ENCODE data around the gene CCDC87.
"Not testable (repeated sequence)": the region's sequence is repeated elsewhere in the genome, so short reads cannot be mapped to it uniquely, and the experiment has no call there.

The CCDC87 gene

GRCh38 chr11:66592457-66593302 is at the start of gene CCDC87, which contains the start of gene CCS:
Gene CCDC87, minus strand, starts transcription at chr11:66593063. Its CDS starts 48 bp downstream, at chr11:66593015.
Gene CCS, plus strand, starts transcription at chr11:66593185. Its CDS starts 77 bp downstream, at chr11:66593262.
- peak; percentile 99 for DNase-seq

- no peak for DNase-seq
These were observed 49.0 kb upstream of the CCDC87 start for GRCh38 chr11:66641834-66642233.

- DNase-seq: not testable (repeated sequence)
These were observed 47.0 kb upstream of the CCDC87 start for GRCh38 chr11:66639814-66640340.

GRCh38 chr11:66639066-66639813 is 46.4 kb upstream of the CCDC87 start:
- peak; percentile 37 for DNase-seq

- peak; percentile 100 for DNase-seq
These were observed 45.6 kb upstream of the CCDC87 start, which contains the start of gene RBM4 for GRCh38 chr11:66638177-66639065. Gene RBM4, plus strand, starts transcription at chr11:66638703. Its CDS starts 1,009 bp downstream, at chr11:66639712.

- DNase-seq: no peak
These were observed 44.8 kb upstream of the CCDC87 start for GRCh38 chr11:66637557-66638176.

- no peak for DNase-seq
These were observed 43.5 kb upstream of the CCDC87 start for GRCh38 chr11:66636411-66636810.

- no peak for DNase-seq
These were observed 40.1 kb upstream of the CCDC87 start for GRCh38 chr11:66632952-66633351.

GRCh38 chr11:66631883-66632282 is 39.0 kb upstream of the CCDC87 start:
- DNase-seq: no peak

- no peak for DNase-seq
These were observed 36.5 kb upstream of the CCDC87 start for GRCh38 chr11:66629356-66629755.

- DNase-seq: no peak
These were observed 35.3 kb upstream of the CCDC87 start for GRCh38 chr11:66628061-66628603.

GRCh38 chr11:66626926-66627325 is 34.1 kb upstream of the CCDC87 start:
- no peak for DNase-seq

GRCh38 chr11:66626382-66626781 is 33.5 kb upstream of the CCDC87 start:
- DNase-seq: no peak

- DNase-seq: no peak
These were observed 32.9 kb upstream of the CCDC87 start for GRCh38 chr11:66625752-66626149.

- no peak for DNase-seq
These were observed 32.3 kb upstream of the CCDC87 start for GRCh38 chr11:66625041-66625751.

- DNase-seq: no peak
These were observed 31.6 kb upstream of the CCDC87 start for GRCh38 chr11:66624450-66624849.

- DNase-seq: no peak
These were observed 26.3 kb upstream of the CCDC87 start for GRCh38 chr11:66619080-66619554.

- DNase-seq: no peak
These were observed 24.4 kb upstream of the CCDC87 start for GRCh38 chr11:66617155-66617834.

- peak; percentile 100 for DNase-seq
These were observed 23.7 kb upstream of the CCDC87 start, which contains the start of gene RBM14 for GRCh38 chr11:66616379-66617154. Gene RBM14, plus strand, starts transcription at chr11:66616630. Its CDS starts 91 bp downstream, at chr11:66616721.

Measured in RPMI8226 (cell line).